ENCODE data around the gene THSD7B.

GRCh38 chr2:137199751-137200150 is 434.4 kb downstream of the THSD7B start:
- TF ChIP-seq POLR2AphosphoS5 (IDR thresholded peaks at IDR 0.05; ENCODE audit: borderline replicate concordance, low read depth, low read length) (no peak), EZH2 (IDR thresholded peaks at IDR 0.05) (no peak), FOXP2 (optimal IDR thresholded peaks at IDR 0.05; ENCODE audit: control extremely low read depth, extremely low read length, insufficient read depth) (no peak)
